Caco-2 (cell line): Measurements from ENCODE around the gene AKAP11. TPM values are rescaled to one million over a fixed set of nuclear protein-coding genes. Genes with fewer than 3 reads are reported as not detected.

ENCODE experiments used
- BruUV-seq: library from RNA; stranded (reverse); fragments of 400-500 nt; replicated peaks from 2 replicates; lab custom pipeline; 2021; lab: Mats Ljungman, UMichigan
- CTCF ChIA-PET: fragments of 300-600 bp; sonication (Branson Sonifier 250); formaldehyde crosslinking; loops from one replicate; lab custom pipeline; 2022; ENCODE audit warnings: antibody characterized with exemption; lab: Charles Lee
- POLR2A ChIA-PET: fragments of 300-600 bp; sonication (Branson Sonifier 250); formaldehyde crosslinking; loops from one replicate; lab custom pipeline; 2022; ENCODE audit warnings: antibody characterized with exemption; lab: Charles Lee
- DNase-seq, 2 experiments: peaks; one replicate each; pipeline versions ENCODE4 v3.0.0 to v3.0.0-alpha.2; 2020 to 2022
- H3K27me3 ChIP-seq: replicated peaks from 2 replicates; pipeline ENCODE4 v1.6.0; 2011; ENCODE audit warnings: low read length; ENCODE audit not compliant: control insufficient read depth, insufficient read depth
- H3K36me3 ChIP-seq: 2 replicates; pipeline ENCODE4 v1.5.1; 2011; ENCODE audit warnings: low read length; ENCODE audit not compliant: control insufficient read depth, insufficient read depth
- H3K4me1 ChIP-seq: fragments of 250-450 bp; sonication (Bioruptor Pico); 2 replicates; pipeline ENCODE4 v1.5.1; 2020; ENCODE audit warnings: mild to moderate bottlenecking
- H3K4me3 ChIP-seq: 2 replicates; pipeline ENCODE4 v1.5.1; 2011; ENCODE audit warnings: low read depth, mild to moderate bottlenecking, control low read depth, low read length
- H3K9me3 ChIP-seq: fragments of 250-450 bp; sonication (Bioruptor Pico); 2 replicates; pipeline ENCODE4 v1.5.1; 2020; ENCODE audit warnings: mild to moderate bottlenecking, moderate library complexity
- H3K27ac Mint-ChIP-seq: one replicate; pipeline ENCODE4 v1.8.0; 2022; ENCODE audit warnings: mixed read lengths; ENCODE audit not compliant: unreplicated experiment
- H3K27me3 Mint-ChIP-seq: one replicate; pipeline ENCODE4 v1.8.0; 2022; ENCODE audit warnings: mixed read lengths; ENCODE audit not compliant: insufficient read depth, unreplicated experiment
- H3K36me3 Mint-ChIP-seq: one replicate; pipeline ENCODE4 v1.8.0; 2022; ENCODE audit warnings: mild to moderate bottlenecking, mixed read lengths; ENCODE audit not compliant: insufficient read depth, unreplicated experiment
- H3K4me1 Mint-ChIP-seq: one replicate; pipeline ENCODE4 v1.8.0; 2022; ENCODE audit warnings: low read depth, mixed read lengths; ENCODE audit not compliant: unreplicated experiment
- H3K4me3 Mint-ChIP-seq: one replicate; pipeline ENCODE4 v1.8.0; 2022; ENCODE audit warnings: mild to moderate bottlenecking, moderate library complexity, mixed read lengths; ENCODE audit not compliant: unreplicated experiment
- H3K9me3 Mint-ChIP-seq: one replicate; pipeline ENCODE4 v1.8.0; 2022; ENCODE audit warnings: mixed read lengths; ENCODE audit not compliant: unreplicated experiment
- CTCF ChIP-seq, 2 experiments: fragments of 200-600 bp in 1 of 2; IDR thresholded peaks; 1 replicate in 1 of 2; 2 replicates in 1 of 2; pipeline versions ENCODE4 v1.5.1 to v1.8.0; 2011 to 2022; ENCODE audit warnings: antibody characterized with exemption in 1 of 2, control low read depth in 1 of 2, inconsistent platforms in 1 of 2, low read depth in 1 of 2, low read length in 1 of 2, mild to moderate bottlenecking in 1 of 2, moderate library complexity in 1 of 2; ENCODE audit not compliant: insufficient read depth in 1 of 2, severe bottlenecking in 1 of 2, unreplicated experiment in 1 of 2
- intact Hi-C: fragments of 100-400 bp; cut with micrococcal nuclease; formaldehyde crosslinking; loops from one replicate; pipeline ENCODE4 v1.10.0; 2022; ENCODE audit not compliant: unreplicated experiment
- total RNA-seq: library from RNA; stranded (reverse); gene quantifications from 2 replicates; pipeline ENCODE4 v1.2.3, GENCODE V29; 2022

Gene AKAP11
- total RNA-seq, 1 experiment from 2014 or later: 28.6 TPM

GRCh38 chr13:42328672-42329071, 56.7 kb downstream of the AKAP11 start:
- H3K36me3 Mint-ChIP-seq: no peaks in the 10 kb centered on the region
- peaks cover 10% of the 10 kb centered on the region for H3K4me1 Mint-ChIP-seq
- H3K27me3 Mint-ChIP-seq: no peaks in the 10 kb centered on the region
- no peaks in the 10 kb centered on the region for H3K9me3 Mint-ChIP-seq
- Histone ChIP-seq H3K9me3 (no peaks in the 10 kb centered on the region), H3K4me3 (no peak overlapping the region), H3K36me3 (no peaks in the 10 kb centered on the region), H3K4me1 (no peaks in the 10 kb centered on the region), H3K27me3 (no peaks in the 10 kb centered on the region)
- CTCF ChIA-PET: no interaction called here
- POLR2A ChIA-PET: no interaction called here
- BruUV-seq: no TSS peak
- no peak overlapping the region for H3K4me3 Mint-ChIP-seq
- TF ChIP-seq CTCF (IDR thresholded peaks at IDR 0.05; ENCODE audit: insufficient read depth in 1 of 2, low read depth in 1 of 2, low read length in 1 of 2, severe bottlenecking in 1 of 2, unreplicated experiment in 1 of 2): no peak
- intact Hi-C loops: no loop called here
- no peak overlapping the region for H3K27ac Mint-ChIP-seq
- no peak for DNase-seq

- Histone ChIP-seq H3K36me3 (no peaks in the 10 kb centered on the region), H3K9me3 (no peaks in the 10 kb centered on the region), H3K4me1 (no peaks in the 10 kb centered on the region), H3K4me3 (no peak overlapping the region), H3K27me3 (no peaks in the 10 kb centered on the region)
- Mint-ChIP-seq H3K27me3 (no peaks in the 10 kb centered on the region), H3K27ac (no peak overlapping the region), H3K4me1 (peaks cover 10% of the 10 kb centered on the region), H3K36me3 (no peaks in the 10 kb centered on the region), H3K9me3 (no peaks in the 10 kb centered on the region), H3K4me3 (no peak overlapping the region)
- DNase-seq: no peak
- no peak for TF ChIP-seq CTCF (IDR thresholded peaks at IDR 0.05; ENCODE audit: insufficient read depth in 1 of 2, low read depth in 1 of 2, low read length in 1 of 2, severe bottlenecking in 1 of 2, unreplicated experiment in 1 of 2)
- no TSS peak for BruUV-seq
- intact Hi-C loops: no loop called here
- POLR2A ChIA-PET: no interaction called here
- CTCF ChIA-PET: no interaction called here
These were observed 57.3 kb downstream of the AKAP11 start for GRCh38 chr13:42329239-42329638.

- no peaks in the 10 kb centered on the region for H3K27me3 Mint-ChIP-seq
- H3K4me3 ChIP-seq: no peak overlapping the region
- H3K27me3 ChIP-seq: no peaks in the 10 kb centered on the region
- no TSS peak for BruUV-seq
- no peak for TF ChIP-seq CTCF (IDR thresholded peaks at IDR 0.05; ENCODE audit: insufficient read depth in 1 of 2, low read depth in 1 of 2, low read length in 1 of 2, severe bottlenecking in 1 of 2, unreplicated experiment in 1 of 2)
- H3K9me3 ChIP-seq: no peaks in the 10 kb centered on the region
- no peaks in the 10 kb centered on the region for H3K4me1 Mint-ChIP-seq
- ChIA-PET POLR2A (no interaction called here), CTCF (no interaction called here)
- no peak for DNase-seq
- H3K36me3 Mint-ChIP-seq: no peaks in the 10 kb centered on the region
- H3K36me3 ChIP-seq: no peaks in the 10 kb centered on the region
- no peak overlapping the region for H3K4me3 Mint-ChIP-seq
- H3K27ac Mint-ChIP-seq: no peak overlapping the region
- H3K4me1 ChIP-seq: no peaks in the 10 kb centered on the region
- no peaks in the 10 kb centered on the region for H3K9me3 Mint-ChIP-seq
- intact Hi-C loops: loop anchor here (5.0 kb wide), 1 partner anchor 386 kb away; no protein-coding TSS in a partner anchor
These were observed 59.1 kb downstream of the AKAP11 start for GRCh38 chr13:42331009-42331408.
